HG03064 (cell line): ENCODE measurements around the gene LRP1.

Experiments
- ATAC-seq: cut with Tn5 transposase; IDR thresholded peaks from one replicate; pipeline ENCODE4 v1.9.1; 2021; ENCODE audit warnings: low read depth; ENCODE audit not compliant: unreplicated experiment

Gene LRP1

GRCh38 chr12:57093415-57094207, 34.7 kb upstream of the LRP1 start:
- no peak for ATAC-seq

DNA sequence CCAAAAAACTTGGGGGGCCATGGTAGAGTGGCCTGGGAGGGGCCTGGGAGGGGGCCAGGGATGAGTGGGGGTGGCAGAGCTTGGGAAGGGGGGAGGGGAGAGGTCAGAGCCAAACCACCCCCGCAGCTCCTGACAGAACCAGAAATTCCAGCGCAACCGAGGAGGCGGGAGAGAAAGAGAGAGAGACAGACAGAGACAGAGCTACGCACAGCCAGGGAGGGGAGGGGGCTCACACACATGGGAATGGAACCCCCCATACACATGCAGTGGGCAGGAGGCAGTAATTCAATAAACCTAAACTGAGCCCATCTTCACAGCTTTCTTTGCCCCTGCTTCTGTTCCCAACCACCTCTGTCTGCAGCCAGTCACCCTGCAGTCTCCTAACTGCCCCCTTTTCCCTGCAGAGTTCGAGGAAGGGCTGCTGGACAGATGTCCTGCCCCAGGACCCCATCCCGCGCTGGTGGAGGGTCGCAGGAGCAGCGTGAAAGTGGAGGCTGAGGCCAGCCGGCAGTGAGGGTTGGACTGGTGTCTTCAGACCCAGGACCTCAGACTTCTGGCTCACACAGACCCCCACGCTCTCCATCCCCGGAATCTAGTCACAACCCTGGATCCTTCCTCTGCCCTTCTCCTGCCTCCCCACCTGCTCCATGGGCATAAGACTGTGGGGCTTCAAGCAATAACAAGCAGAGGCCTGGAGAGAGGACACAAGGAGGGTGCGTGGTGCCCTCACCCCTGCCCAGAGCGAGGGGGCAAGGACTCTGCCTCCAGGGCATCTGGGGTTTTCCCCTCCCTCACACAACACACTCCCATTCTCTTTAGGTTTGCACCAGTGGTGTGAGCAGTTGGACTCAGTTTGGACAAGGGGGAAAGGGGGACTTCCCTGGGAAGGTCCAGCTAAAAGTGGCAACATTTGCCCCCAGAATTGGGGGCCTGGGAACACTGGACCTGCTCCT, 33.8 kb upstream of the LRP1 start:
- no peak for ATAC-seq

DNA sequence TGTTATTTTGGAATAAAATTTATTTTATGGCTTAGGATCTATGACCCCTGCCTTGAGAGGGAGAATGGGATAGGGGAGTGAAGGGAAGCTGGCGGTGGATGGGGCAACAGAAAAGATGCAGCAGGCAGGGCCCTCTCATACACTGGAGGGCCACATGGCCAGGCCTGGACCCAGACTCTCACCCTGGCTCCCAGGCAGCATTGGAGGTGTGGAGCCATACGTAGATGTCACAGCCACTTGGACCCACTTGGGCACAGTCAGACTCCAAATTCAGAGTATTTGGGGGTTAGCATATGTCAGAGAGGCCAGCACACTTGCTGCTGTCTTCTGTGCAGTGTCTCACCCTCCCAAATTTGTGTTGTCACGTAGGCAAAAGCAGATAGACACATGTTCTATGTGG, 32.8 kb upstream of the LRP1 start:
- no peak for ATAC-seq

DNA sequence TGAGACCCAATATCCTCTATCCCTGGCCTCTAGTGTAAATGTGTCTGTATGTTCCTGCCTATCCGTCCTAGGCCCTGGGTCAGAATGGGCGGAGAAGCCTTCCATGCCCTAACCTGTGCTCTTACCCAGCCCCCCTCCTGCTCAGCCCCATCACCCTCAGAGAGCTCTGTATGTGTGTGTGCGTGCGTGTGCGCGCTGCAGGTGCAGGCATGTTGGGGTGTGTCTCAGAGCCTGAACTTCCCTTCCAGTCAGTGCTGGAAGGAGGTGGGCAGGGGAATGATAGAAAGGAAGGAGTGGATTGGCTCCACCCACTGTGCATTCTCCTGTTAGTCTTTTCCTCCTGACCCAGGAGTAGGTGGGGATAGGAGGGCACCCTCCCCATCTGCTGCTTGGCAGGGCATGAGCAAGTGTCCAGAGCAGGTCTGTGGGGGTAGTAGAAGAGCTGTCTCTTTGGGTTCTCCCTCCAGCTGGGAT, 32.1 kb upstream of the LRP1 start:
- ATAC-seq = no peak

DNA sequence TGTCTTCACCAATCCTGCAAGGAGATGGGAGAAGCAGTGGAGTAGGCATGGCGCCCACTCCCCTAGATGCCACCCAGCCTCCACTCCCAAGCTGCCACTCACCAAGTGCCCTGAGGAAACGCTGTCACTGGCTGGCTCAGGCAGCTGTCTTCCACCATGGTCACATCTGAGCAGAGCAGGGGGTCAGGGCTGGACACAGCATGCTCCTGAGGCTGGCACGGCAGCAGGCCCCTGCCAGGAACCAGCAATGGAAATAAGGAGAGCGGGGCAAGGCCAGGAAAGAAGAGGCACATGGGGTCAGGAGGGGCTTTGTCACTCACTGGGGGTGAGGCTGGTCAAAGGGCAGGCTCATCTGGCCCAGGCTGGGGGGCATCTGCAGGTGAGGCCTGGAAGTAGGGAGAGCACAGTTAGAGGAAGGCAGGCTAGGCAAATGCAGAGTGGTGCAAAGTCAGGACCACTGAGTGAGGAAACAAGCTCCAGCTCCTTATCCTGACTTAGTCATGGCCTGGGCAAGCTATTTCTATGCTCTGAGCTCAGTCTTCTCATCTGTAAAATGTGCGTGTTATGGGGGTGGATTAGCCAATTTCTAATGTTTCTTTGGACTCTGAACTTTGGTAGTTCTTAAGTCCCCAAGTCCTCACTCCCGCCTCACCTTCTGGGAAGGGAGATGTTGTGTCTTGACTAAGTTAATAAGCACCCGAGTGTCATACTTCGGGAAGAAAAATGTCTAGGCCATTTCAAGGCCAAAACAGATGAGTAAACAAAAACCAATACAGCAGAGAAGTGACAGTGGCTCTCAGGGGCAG, 31.3 kb upstream of the LRP1 start:
- no peak for ATAC-seq

DNA sequence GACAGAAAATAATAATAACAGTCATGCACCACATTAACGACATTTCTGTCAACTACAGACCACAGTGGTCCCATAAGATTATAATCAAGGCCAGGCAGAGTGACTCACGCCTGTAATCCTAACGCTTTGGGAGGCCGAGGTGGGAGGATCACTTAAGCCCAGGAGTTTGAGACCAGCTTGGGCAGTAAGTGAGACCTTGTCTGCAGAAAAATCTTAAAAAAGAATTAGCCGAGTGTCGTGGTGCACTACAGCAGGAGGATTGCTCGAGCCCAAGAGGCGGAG, 30.8 kb upstream of the LRP1 start:
- no peak for ATAC-seq

- ATAC-seq = no peak
Measured at GRCh38 chr12:57098546-57098945, 29.7 kb upstream of the LRP1 start.

- no peak for ATAC-seq
Measured at GRCh38 chr12:57099047-57099714, 29.1 kb upstream of the LRP1 start.

GRCh38 chr12:57099766-57100165, 28.5 kb upstream of the LRP1 start:
- ATAC-seq = no peak

GRCh38 chr12:57101892-57102695, 26.2 kb upstream of the LRP1 start:
- no peak for ATAC-seq

GRCh38 chr12:57103856-57104255, 24.4 kb upstream of the LRP1 start:
- no peak for ATAC-seq

DNA sequence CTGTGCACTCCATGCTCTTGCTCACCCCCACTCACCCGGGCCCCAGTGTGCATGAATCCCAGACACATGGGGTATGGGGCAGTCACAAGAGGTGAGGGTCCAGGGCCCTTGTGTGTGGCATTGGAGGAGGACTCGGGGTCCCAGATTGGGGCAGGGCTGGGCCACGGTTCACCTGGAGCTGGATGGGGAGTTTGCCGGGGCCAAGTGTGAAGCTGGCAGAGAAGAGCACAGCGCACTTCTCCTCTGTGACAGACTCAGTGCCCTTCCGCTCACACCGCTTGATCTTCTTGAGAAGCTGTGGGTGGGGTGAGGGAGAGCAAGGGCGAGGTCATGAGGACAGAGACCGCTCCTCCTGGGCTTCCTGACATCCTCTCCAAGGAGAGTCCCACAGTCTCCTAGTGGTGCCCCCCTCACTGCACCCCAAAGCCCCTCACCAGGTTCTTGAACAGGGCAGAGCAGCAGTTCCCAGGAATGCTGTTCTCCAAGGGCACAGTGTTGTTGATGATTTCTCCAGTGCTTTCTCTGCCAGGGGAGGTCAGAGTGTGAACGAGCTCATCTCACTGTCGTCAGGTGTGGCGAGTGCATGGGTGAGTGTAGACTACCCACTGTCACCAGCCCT, 23.9 kb upstream of the LRP1 start:
- ATAC-seq = no peak

GRCh38 chr12:57105011-57105753, 23.1 kb upstream of the LRP1 start:
- no peak for ATAC-seq

GRCh38 chr12:57106021-57106708, 22.1 kb upstream of the LRP1 start:
- no peak for ATAC-seq

- no peak for ATAC-seq
Measured at GRCh38 chr12:57107456-57108155, 20.7 kb upstream of the LRP1 start.

DNA sequence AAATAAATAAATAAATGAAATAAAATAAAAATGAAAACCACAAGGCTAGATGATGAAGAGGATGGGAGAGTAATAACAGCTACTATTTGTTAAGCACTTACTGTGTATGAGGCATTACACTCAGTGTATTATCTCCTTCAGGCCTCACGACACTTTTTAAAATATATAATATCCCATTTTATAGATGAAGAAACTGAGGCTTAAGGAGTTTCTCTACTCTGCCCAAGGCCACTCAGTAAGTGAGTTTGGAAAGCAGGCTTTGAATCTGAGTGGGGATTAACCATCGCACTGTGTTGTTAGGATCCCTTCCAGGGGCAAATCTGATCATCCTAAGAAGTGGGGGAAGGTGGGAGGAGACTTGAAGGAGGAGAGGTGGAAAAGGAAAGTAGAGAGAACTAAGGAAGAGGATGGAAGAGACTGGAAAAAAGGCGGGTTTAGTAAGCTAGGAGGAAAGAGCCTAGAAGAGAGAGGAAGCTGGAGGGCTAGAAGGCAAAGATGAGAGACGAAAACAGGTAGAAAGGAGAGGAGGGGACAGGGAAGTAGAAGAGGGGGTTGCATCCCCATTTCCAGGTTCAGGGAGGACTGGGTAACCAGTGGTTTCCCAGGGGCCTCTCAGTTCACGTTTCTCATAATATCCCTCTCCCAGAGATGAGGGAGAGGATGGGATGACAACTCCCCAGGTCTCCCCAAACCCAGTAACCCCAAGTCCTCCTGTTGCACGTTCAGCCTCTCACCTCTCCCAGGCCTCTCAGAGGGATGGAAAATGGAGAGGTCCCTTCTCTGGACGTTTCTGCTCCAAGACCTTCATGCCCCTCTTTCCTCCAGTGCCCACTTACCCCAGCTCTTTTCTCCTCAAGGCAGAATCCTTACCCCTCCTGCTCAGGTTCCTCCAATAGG, 18.8 kb upstream of the LRP1 start:
- no peak for ATAC-seq
